ENCODE measurements around the gene SPATA21.

Gene SPATA21

DNA sequence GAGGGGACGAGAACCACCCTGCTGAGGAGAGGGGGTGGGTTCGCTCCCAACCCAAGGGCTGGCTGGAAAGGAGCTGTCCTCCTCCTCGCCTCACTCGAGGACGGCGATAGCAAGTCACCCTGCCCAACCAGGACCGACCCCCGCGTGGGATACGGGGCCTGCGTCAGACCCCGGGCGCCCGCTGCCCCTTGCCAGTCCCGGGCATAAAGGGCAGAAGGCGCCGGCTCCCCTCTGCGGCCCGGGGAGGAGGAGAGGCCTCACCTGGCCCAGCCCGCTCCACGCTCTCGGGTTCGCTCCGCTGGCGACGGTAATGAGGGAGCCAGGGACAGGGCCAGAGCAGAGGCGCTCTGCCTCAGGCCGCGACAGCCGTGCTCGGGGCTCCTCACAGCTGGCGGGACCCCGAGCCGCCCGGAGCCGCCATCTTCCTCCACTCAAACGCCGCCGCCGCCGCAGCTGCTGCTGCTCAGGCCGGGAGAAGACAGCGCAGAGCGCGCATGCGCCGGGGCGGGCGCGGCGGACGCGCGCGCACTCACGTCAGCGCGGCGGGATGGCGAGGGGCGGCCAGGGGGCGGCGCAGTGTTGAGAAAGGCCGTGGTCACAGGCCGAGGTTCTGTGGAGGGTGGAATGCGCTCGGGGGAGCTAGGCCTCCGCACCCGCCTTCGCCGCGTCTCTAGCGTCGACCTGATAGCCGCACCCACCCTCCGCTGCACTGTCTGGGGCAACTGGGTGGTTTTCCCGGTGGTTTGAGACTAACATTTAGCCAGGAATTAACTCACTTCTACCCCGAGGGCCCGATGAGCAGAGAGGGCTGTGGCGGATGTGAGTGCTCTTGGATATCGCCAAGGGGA is 85.0 kb downstream of the SPATA21 start, which contains the start of gene FBXO42:
FBXO42 (minus strand) TSS at position 487 of the 848 bp plus-strand sequence. CDS start 37,062 bp downstream, outside the sequence.
- Histone ChIP-seq H3K4me1 (peaks cover 51% of the 10 kb centered on the region), H3K4me3 (peak within 1 kb of the TSS; percentile 99), H3K9ac (peak within 1 kb of the TSS; percentile 97), H3K27ac (peak within 1 kb of the TSS; percentile 93), H3K36me3 (no peaks in the 10 kb centered on the region; the same call in 1 of the 2 replicates), H3K4me2 (peak within 1 kb of the TSS; percentile 91), H3K9me3 (no peaks in the 10 kb centered on the region), H3K27me3 (no peaks in the 10 kb centered on the region), H4K20me1 (peaks cover 45% of the 10 kb centered on the region)
- TF ChIP-seq Cebpa-rat (IDR thresholded peaks at IDR 0.05) = no peak

GRCh38 chr1:16351456-16351993 is 85.7 kb downstream of the SPATA21 start:
- peaks cover 51% of the 10 kb centered on the region for H3K4me1 ChIP-seq
- peaks cover 52% of the 10 kb centered on the region for H4K20me1 ChIP-seq
- TF ChIP-seq Cebpa-rat (IDR thresholded peaks at IDR 0.05) = no peak
- H3K27ac ChIP-seq = peak overlapping the region; percentile 93
- peak overlapping the region; percentile 91 for H3K4me2 ChIP-seq
- no peaks in the 10 kb centered on the region for H3K27me3 ChIP-seq
- H3K4me3 ChIP-seq = peak overlapping the region; percentile 99
- H3K9me3 ChIP-seq = no peaks in the 10 kb centered on the region
- H3K9ac ChIP-seq = peak overlapping the region; percentile 97
- H3K36me3 ChIP-seq = peaks cover 5% of the 10 kb centered on the region; the same call in 1 of the 2 replicates

DNA sequence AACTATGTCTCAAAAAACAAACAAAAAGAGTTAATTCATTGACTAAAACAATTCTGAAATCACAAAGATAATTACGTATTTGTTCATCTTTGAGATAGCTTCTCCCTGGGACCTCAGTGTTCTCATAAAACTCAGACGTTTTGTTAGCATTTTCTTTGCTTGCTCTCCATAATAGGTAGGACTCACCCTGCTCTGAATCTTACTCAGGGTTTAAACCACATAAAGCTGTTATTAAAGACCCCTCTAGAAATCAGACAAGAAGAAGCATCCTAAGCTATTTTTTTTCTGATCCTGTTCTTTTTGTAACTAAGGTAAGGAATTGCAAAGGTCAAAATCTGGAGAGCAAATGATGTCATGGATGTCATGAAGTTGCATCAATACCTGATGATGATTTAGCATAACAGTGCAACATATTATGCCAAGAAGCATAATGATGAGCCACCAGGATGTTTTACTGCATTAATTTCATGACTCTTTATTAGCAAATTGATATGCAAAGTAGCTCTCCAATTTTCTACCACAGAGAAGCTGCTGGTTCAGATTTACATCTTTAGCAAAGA is 87.3 kb downstream of the SPATA21 start:
- Histone ChIP-seq H3K27me3 (no peaks in the 10 kb centered on the region), H3K9ac (no peak overlapping the region), H3K4me2 (peak overlapping the region; percentile 91), H3K4me3 (no peak overlapping the region), H3K9me3 (no peaks in the 10 kb centered on the region), H4K20me1 (peaks cover 68% of the 10 kb centered on the region), H3K27ac (no peak overlapping the region), H3K4me1 (peaks cover 48% of the 10 kb centered on the region), H3K36me3 (peaks cover 5% of the 10 kb centered on the region; the same call in 1 of the 2 replicates)
- TF ChIP-seq Cebpa-rat (IDR thresholded peaks at IDR 0.05) = no peak
